Dendritic cell treated with granulocyte-macrophage colony-stimulating factor and Interleukin-4, amounts not matched to agents 40 ng/mL and 50 ng/mL, for 4 days (primary cell): Measurements from ENCODE around the gene DENND5B.

ENCODE experiments used
- H3K27ac Mint-ChIP-seq: one replicate; pipeline ENCODE4 v1.8.0; 2022; ENCODE audit warnings: mild to moderate bottlenecking, mixed read lengths
- H3K27me3 Mint-ChIP-seq: one replicate; pipeline ENCODE4 v1.8.0; 2022; ENCODE audit warnings: mild to moderate bottlenecking, mixed read lengths
- H3K36me3 Mint-ChIP-seq: one replicate; pipeline ENCODE4 v1.8.0; 2022; ENCODE audit warnings: low read depth, mixed read lengths
- H3K4me1 Mint-ChIP-seq: one replicate; pipeline ENCODE4 v1.8.0; 2022; ENCODE audit warnings: low read depth, mixed read lengths
- H3K4me3 Mint-ChIP-seq: one replicate; pipeline ENCODE4 v1.8.0; 2022; ENCODE audit warnings: mild to moderate bottlenecking, moderate library complexity, mixed read lengths
- H3K9me3 Mint-ChIP-seq: one replicate; pipeline ENCODE4 v1.8.0; 2022; ENCODE audit warnings: mixed read lengths
- intact Hi-C: fragments of 100-400 bp; cut with micrococcal nuclease; formaldehyde crosslinking; loops from one replicate; pipeline ENCODE4 v1.15.0; 2022

DENND5B gene

GRCh38 chr12:31339831-31340622, 250.9 kb downstream of the DENND5B start:
- Mint-ChIP-seq H3K36me3 (no peaks in the 10 kb centered on the region), H3K4me1 (no peaks in the 10 kb centered on the region), H3K27me3 (peaks cover 3% of the 10 kb centered on the region), H3K27ac (no peak overlapping the region), H3K9me3 (no peaks in the 10 kb centered on the region), H3K4me3 (no peak overlapping the region)
- intact Hi-C loops = no loop called here

GRCh38 chr12:31337952-31338351, 253.0 kb downstream of the DENND5B start:
- Mint-ChIP-seq H3K27me3 (peaks cover 3% of the 10 kb centered on the region), H3K4me1 (no peaks in the 10 kb centered on the region), H3K27ac (no peak overlapping the region), H3K4me3 (no peak overlapping the region), H3K9me3 (no peaks in the 10 kb centered on the region), H3K36me3 (no peaks in the 10 kb centered on the region)
- intact Hi-C loops = no loop called here
